HG02642 (cell line): ENCODE measurements around the gene CEACAM6.
"Not testable (repeated sequence)": the region's sequence is repeated elsewhere in the genome, so short reads cannot be mapped to it uniquely, and the experiment has no call there.

Source experiments
- ATAC-seq: cut with Tn5 transposase; IDR thresholded peaks from one replicate; pipeline ENCODE4 v1.9.1; 2021; ENCODE audit warnings: mild to moderate bottlenecking; ENCODE audit not compliant: unreplicated experiment, poor library complexity

Gene CEACAM6

GRCh38 chr19:41755328-41755913, at the start of gene CEACAM6:
Gene CEACAM6 (plus strand): TSS chr19:41755530. CDS start chr19:41755639, 109 bp downstream.
- no peak for ATAC-seq

GRCh38 chr19:41706741-41707501, 48.4 kb upstream of the CEACAM6 start:
- ATAC-seq: peak; percentile 62

GRCh38 chr19:41707502-41707812, 47.9 kb upstream of the CEACAM6 start:
- no peak for ATAC-seq

- ATAC-seq: no peak
Observed at GRCh38 chr19:41707871-41708371, 47.4 kb upstream of the CEACAM6 start.

- no peak for ATAC-seq
Observed at GRCh38 chr19:41708481-41708880, 46.8 kb upstream of the CEACAM6 start, which contains the start of gene CEACAM5. Gene CEACAM5 (plus strand): TSS chr19:41708626. CDS start chr19:41708732, 106 bp downstream.

GRCh38 chr19:41709516-41709915, 45.8 kb upstream of the CEACAM6 start:
- ATAC-seq: not testable (repeated sequence)

GRCh38 chr19:41709951-41710645, 45.2 kb upstream of the CEACAM6 start:
- ATAC-seq: no peak

GRCh38 chr19:41711376-41712261, 43.7 kb upstream of the CEACAM6 start:
- no peak for ATAC-seq

- ATAC-seq: no peak
Observed at GRCh38 chr19:41714598-41714997, 40.7 kb upstream of the CEACAM6 start.

GRCh38 chr19:41718761-41719160, 36.6 kb upstream of the CEACAM6 start:
- no peak for ATAC-seq

- ATAC-seq: no peak
Observed at GRCh38 chr19:41720103-41720502, 35.2 kb upstream of the CEACAM6 start.

- no peak for ATAC-seq
Observed at GRCh38 chr19:41726493-41726892, 28.8 kb upstream of the CEACAM6 start.

GRCh38 chr19:41734156-41734555, 21.2 kb upstream of the CEACAM6 start:
- no peak for ATAC-seq

- ATAC-seq: no peak
Observed at GRCh38 chr19:41734585-41734984, 20.7 kb upstream of the CEACAM6 start.

GRCh38 chr19:41735071-41735600, 20.2 kb upstream of the CEACAM6 start:
- ATAC-seq: no peak

GRCh38 chr19:41739361-41739760, 16.0 kb upstream of the CEACAM6 start:
- no peak for ATAC-seq

GRCh38 chr19:41740415-41741243, 14.7 kb upstream of the CEACAM6 start:
- no peak for ATAC-seq

- no peak for ATAC-seq
Observed at GRCh38 chr19:41741244-41741554, 14.1 kb upstream of the CEACAM6 start.

GRCh38 chr19:41744850-41745249, 10.5 kb upstream of the CEACAM6 start:
- no peak for ATAC-seq
